GM18526 (cell line): Measurements from ENCODE around the gene MYO18A.

Source experiments
- POLR2A ChIP-seq: IDR thresholded peaks from 3 replicates; pipeline ENCODE4 v1.6.1; 2011; ENCODE audit not compliant: insufficient read length; ENCODE audit errors: extremely low read depth

Gene MYO18A

DNA sequence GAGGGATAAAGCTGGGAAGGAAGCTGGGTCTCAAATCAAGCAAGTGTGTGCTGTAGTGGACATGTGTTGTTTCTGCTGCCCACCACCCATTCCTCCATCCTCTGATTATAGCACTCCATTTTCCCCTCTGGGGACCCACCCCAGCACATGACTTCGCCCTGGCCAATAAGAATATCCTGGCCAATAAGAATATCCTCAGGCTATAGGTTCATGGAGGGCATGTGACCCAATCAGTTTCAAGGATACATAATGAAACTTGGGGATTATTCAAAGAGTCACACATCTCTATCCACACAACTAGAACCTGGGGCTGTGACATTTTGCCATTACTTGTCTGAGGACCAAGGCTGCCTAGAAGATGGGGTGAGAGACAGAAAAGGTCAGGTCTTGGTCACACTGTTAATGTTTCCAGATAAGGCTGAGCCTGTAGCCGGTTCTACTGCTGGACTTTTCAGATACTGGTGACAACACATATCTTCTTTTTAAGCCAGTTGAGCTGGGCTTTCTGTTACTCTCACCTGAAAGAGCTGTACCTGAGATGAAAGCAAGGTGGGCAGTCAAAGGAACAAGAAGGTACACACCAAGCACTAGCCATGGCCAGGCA, 33.7 kb downstream of the MYO18A start:
- TF ChIP-seq POLR2A = no peak

DNA sequence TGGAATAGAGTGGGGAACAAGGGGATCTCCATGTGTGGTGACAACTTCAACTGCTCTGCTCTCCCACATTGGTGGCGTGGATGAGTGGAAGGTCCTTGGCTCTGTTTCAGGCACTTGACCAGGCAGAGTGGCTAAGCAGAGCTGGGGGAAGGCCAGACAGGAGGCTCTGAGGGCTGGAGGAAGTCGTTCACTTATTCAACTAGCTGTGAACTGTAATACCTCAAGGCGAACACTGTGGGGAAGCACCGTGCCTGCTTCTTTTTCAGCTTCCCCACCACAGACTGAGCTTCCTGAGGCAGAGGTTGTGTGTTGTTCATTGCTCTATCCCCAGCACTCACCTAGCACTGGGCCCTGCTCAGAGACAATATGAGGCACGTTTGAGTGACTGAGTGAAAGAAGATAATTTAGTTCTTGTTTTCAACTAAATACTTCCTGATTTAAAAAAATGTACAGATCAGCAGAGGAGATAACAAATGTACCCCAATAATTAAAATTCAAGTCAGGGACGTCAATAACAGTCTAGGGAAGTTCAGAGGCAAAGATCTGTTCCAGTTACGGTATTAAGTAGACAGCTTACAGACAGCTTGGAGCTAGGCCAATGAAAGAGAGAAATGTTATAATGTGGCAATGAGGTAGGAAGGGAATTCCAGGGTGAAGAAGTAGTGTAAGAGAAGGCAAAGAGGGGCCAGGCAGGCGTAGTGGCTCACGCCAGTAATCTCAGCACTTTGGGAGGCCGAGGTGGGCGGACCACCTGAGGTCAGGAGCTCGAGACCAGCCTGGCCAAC, 34.7 kb downstream of the MYO18A start:
- no peak for TF ChIP-seq POLR2A

DNA sequence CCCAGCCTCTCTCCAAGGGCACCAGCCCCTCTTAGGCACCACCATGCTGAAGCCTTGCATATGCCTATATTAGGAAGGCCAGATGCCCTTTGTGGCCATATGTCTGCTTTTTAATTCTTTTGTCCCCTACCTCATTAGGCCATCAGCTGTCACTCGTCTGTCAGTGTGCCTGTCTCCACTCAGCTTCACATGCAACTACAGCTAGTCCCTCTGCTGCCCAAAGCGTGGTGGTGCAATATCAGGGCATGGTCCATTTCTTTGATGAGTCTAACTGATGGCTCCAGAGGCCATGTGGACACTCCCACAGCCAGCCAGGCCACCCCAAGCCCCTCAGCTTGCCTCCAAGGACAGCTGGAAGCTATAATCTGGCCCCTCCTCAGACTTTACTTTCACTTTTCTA, 36.3 kb downstream of the MYO18A start:
- no peak for TF ChIP-seq POLR2A

DNA sequence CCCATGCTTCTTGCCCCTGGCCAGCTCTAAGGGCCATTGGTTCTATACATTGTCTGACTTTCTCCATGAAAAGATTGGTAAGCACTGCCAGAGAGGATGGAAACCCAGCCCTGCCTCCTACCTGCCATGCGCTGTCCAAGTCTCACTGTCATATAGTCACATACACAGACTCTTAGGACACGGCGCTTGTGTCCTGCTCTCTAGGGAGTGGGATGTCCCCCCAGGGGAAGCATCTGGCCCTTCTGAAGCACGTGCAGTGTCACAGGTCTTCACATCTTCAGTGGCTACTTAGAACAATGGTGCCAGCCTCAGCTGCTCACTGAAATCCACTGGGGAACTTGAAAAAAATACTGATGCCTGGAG, 38.7 kb downstream of the MYO18A start:
- TF ChIP-seq POLR2A = no peak

DNA sequence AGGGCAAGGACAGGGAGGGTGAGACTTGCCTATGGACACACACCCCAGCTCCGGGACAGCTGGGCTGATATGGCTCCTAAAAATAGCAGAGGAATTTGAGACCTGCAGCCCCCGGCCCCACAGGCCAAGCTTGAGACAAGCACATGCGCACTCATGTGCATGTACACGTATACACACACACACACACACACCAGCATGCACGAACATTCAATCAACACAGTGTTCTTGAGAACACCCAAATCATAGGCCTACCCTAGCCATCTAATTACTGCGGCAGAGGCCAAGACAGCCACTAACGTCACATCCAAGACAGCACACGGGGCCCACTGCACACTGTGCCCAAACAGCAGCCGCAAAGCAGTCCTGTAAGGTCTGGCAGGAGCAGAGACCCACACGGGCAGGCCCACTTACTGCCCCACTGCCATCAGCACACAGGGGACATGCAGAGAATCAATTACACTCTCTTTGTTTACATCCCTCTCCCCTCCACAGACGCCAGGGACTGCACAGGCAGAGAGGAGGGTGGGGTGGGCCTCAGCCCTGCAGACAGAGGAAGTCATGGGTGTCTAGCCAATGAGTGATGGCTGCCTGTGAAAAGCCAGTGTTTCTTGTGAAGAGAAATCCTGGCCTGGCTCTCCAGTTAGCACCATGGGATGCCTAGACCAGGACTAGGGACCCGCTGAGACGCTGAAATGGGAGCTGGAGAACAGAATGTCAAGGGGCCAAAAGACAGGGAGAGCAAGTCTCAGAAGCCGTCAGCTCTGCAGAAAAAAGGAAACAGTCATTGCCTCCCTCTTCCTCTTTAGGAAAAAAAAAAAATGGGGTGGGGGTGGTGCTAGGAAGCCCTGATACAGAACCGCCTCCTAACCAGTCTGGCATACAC, 39.3 kb downstream of the MYO18A start:
- no peak for TF ChIP-seq POLR2A

DNA sequence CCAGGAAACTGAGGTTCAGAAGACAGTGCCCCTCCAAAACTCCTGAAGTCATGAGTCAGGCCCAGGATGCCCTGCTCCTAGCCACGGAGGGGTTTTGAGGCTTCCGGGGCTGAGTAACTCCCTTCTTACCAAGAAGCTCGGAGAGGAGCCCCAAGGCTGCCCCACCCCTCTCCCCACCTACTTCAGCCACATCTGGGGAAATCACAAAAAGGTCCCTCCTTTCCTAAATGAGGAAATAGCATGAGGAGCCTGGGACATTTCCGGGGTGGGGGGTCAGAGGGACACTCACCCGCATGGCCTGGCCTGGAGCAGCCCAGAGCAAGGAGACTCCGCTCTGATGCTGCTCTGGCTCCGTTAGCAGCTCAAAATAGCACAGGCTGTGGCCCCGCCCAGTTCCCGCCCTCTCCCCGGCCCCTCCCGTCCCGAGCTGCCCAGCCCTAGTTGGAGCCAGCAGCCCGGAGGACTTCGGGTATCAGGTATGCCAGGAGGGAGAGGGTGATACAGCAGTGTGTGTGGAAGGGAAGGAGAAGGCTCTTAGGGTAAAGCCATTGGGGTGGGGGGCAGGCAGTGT, 40.1 kb downstream of the MYO18A start:
- TF ChIP-seq POLR2A = peak; percentile 82

DNA sequence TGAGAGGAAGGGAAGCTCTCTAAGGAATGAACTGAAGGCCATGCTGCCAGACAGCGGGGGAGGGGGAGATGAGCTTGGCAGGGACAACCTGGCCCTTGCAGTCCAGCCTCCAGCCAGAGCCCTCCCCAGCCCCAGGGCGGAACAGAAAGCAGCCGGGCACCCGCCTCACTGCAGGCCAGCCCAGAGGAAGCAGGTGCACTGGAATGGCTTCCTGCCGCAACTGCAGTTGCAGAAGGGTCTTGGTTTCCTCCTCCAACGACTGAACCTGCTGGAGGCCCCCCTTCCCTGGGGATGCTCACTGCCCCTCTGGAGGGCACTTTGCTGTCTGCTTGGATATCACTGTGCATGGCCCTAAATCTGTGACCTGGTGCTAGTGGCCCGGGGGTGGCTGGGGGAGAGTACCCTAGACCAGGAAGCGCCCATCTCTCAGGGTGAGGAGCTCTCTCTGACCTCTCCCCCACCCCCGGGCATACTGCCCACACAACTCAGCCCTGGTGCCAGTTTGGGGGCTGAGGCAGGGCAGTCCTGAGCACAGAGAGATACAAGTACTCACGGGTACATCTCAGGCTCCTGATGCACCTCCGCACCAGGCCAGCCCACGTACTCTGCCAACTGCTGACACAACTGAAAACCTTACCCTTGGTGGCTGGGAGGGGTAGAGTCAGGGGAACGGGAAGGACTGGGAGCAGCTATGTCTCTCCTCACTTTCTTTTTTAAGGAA, 41.1 kb downstream of the MYO18A start:
- TF ChIP-seq POLR2A = peak; percentile 41

DNA sequence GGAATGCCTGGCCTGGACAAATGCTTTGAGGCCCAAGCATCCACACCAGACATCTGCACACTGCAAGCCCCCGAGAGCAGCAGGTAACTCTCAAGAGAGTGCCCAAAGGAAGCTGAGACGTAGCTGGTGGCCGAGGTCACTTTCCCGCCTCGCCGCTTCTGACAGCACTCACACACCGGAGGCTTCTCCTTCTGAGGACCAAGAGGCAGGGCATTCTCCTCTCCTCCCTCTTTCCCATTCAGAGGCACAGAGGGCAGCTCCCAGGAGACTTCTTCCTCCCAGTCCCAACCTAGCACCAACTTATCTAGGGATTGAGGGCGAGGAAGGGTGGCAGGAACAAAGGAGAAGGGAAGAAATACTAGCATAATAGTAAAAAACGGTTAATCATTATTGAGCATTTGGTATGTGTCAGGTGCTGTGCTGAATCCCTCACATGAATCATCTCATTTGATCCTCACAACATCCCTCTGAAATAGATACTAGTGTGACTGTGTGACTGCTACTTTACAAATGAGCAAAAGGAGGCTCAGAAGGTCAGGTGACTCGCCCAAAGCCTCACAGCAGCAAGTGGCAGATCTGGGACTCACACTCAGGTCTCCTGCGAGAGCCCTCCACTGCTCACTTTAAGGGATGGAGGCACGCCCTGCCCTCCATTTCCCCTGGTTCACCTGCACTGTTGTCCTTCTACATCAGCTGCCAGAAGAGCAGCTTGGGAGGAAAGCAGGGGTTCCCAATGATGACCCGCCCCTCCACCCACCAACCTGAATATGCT, 41.8 kb downstream of the MYO18A start:
- TF ChIP-seq POLR2A = peak; percentile 24

DNA sequence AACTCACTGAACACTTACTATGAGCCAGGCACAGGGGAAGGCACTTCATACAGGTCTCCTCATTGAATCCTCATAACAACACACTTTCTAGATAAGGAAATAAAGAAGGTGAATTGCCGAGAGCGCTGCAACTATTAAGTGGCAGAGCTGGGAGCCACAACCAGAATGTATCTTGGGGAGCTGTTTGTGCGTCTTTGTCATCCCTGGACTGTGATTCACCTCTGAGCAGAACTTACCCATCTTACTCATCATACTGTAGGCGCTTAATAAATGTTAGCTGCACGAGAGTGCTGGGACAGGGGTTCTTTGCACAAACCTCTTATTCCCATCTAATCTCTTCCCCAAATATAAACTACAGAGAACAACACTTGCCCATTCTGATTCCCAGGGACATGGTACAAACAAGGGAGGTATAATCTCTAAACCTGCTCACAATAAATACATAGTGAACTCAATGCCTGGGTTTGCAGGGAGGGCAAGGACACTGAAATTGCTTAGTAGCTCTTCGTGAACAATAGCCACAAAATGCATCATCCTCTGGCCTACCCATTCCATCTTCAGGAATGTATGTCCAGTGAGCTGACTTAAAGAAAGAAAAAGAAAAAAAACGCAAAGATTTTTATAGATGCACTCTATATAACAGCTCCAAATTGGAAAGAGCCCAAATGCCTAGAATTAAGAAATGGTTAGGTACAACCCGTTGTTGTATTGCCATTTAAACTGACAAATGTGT, 43.0 kb downstream of the MYO18A start:
- TF ChIP-seq POLR2A = no peak

DNA sequence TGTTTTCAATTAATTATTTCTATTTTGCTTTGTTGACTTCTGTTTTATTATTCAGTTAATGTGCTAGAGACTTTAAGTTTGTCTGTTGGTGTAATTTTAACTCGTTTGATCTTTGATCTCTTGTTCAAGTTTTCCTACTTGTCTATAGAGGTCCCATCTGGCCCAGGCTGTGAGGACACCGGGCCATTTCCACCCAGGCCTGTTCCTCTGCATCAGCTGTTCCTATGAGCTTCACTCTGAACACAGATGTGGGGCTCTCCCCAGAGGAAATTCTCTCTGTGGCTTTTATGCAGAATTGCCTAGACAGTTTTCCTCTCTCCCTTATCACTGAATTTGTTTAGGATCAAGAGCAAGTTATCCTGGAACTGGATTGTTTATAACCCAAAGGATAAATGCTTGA, 44.7 kb downstream of the MYO18A start:
- no peak for TF ChIP-seq POLR2A

DNA sequence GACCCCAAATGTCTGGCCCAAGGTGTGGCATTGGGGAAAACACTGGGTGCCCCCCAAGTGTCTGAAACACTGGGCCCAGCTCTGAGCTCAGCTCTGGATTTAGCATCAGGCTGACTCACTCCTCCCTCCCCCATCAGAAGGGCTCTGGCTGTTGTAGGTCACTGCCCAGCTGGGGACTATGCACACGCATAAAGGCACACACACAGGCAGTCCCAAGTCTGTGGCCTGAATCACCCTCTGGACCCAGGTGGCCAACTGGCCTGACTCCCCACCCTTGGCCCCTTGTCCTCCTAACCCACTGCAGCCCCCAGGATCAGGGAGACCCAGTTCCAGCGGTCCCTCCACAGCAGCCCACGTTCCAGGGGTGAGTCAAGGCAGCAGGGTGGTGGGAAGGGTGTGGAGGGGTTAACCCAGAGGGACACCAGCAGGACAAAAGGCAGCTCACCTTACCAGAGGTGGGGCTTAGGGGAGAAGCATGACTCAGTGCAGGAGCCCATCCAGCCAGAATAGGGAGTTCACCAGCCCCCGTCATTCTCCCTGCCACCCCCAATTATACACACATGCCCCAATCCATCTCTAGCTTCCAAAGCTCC, 47.0 kb downstream of the MYO18A start:
- no peak for TF ChIP-seq POLR2A

DNA sequence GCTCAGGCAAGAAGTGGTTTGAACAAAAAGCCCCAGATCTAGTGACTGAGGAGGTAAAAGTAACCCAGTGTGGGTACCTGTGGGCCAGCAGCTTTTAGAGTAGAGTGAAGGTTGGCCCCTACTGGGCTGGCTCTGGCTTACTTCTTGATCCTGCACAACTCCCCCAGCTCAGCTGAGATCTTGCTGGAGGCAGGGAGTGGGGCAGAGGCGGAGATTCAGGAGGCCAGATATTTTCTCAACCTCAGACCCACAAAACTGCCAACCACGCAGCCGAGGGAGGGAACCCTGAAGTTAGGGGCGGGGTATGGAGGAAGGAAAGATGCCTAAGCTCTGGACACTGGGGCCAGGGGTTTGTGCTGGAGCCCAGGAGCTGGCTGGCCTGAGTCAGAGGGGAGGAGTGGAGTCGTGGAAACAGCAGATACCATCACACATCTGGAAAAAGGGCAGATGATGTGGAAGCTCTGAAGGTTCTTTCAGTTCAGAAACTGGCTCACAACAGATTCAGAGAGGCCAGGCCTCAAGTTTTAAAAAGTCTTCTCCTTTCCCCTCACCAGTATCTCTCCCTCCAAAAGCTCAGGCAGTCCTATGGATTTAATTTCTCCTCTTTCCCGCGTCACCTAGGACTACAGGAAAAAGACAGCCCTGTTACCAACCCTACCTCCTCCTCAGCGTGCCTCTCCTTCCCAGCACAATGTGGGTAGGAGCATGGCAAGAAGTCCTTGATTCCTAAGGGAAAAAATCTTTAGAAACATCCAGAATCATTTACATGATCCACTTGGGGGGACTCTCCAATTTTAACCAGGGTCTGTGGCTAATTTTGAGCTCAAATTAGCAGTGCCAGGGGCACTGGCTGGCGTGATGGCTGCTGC, 48.1 kb downstream of the MYO18A start:
- TF ChIP-seq POLR2A = no peak
